ENCODE results near the gene SLC29A2. TPM values are rescaled to one million over a fixed set of nuclear protein-coding genes. Genes with fewer than 3 reads are reported as not detected.

SLC29A2 gene
- total and polyA plus RNA-seq, 2 of the 8 experiments (the other 6 are each of a cell fraction or from before 2014, with no cell fraction given), result 29.3 to 31.6 TPM

DNA sequence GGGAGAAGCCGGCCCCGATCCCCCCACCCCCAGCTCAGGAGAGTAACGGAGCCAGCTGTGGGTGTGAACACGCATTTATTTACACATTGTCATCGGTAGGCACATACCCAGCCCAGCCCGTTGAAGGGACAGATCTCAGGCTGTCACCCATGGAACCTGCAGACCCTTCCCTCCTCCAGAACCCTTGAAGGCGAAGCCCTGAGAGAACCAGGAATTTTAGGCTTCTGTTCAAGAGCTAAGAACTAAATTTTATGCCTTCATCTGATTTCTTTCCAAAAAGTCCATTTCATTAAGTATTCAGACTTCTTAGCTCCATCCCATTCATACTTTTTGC is 26.3 kb downstream of the SLC29A2 start:
- H3K9me3 ChIP-seq (ENCODE audit: insufficient read depth in 2 of 2, low read depth in 1 of 2, low read length in 1 of 2), result no peaks in the 10 kb centered on the region
- H3K9ac ChIP-seq (replicated peaks in 1 of 4; ENCODE audit: extremely low read depth in 1 of 4, low read depth in 3 of 4, low read length in 3 of 4), result peak overlapping the region in 1 of 4 experiments; percentile 25; a peak in 1 of 7 replicates
- H3K36me3 ChIP-seq (ENCODE audit: control insufficient read depth in 2 of 4, insufficient read depth in 4 of 4, low read length in 3 of 4), result peaks cover 6 to 12% (median 9%) of the 10 kb centered on the region in 4 experiments; a peak in 4 of 8 replicates
- H3K27me3 ChIP-seq (replicated peaks in 1 of 4; ENCODE audit: control insufficient read depth in 3 of 4, extremely low read depth in 1 of 4, insufficient read depth in 3 of 4, low read length in 3 of 4), result peaks cover 0 to 2% (median 0%) of the 10 kb centered on the region in 4 experiments; a peak in 3 of 7 replicates
- ChIA-PET POLR2A (ENCODE audit: partially characterized antibody) (interaction anchor here (0.9 to 28.7 kb wide), 10 partner anchors 13 to 63 kb away, joined by 3 to 487 read pairs (median 8); partner anchors contain the start of genes CD248, RIN1, SLC29A2 and YIF1A), CTCF (ENCODE audit: partially characterized antibody) (interaction anchor here (1.0 to 3.9 kb wide), 9 partner anchors 10 to 85 kb away, joined by 3 to 27 read pairs (median 10); partner anchors contain the start of genes RIN1 and SLC29A2)
- WGBS, 2 experiments (ENCODE audit: extremely low coverage in 1 of 2, insufficient coverage in 1 of 2, insufficient read length in 1 of 2, insufficient replicate concordance in 2 of 2, low coverage in 1 of 2, low lambda C conversion rate in 2 of 2, missing lambda C conversion rate in 1 of 2), result 25% methylated on average over 7 of the region's 7 CpGs; no CpG with 5 or more reads in 1 of the 2 experiments
- H3K4me1 ChIP-seq (replicated peaks in 1 of 4; ENCODE audit: control insufficient read depth in 3 of 4, insufficient read depth in 4 of 4, low read length in 3 of 4), result peaks cover 0 to 15% (median 9%) of the 10 kb centered on the region in 4 experiments; a peak in 6 of 7 replicates
- no peak overlapping the region for H4K5ac ChIP-seq (ENCODE audit: insufficient read length, low read depth, low read length)
- no peak overlapping the region for H2BK20ac ChIP-seq (ENCODE audit: low read length)
- H2BK120ac ChIP-seq (replicated peaks; ENCODE audit: low read depth, low read length), result no peak overlapping the region
- H2BK12ac ChIP-seq (ENCODE audit: low read depth, low read length), result no peak overlapping the region
- peaks cover 3 to 8% of the 10 kb centered on the region in 2 experiments for H4K20me1 ChIP-seq (replicated peaks in 1 of 2; ENCODE audit: control insufficient read depth in 1 of 2, insufficient read depth in 2 of 2, low read length in 2 of 2)
- no peak overlapping the region for H2AK5ac ChIP-seq (ENCODE audit: low read depth, low read length)
- peak overlapping the region; percentile 34 for H3K56ac ChIP-seq (replicated peaks; ENCODE audit: insufficient read length, low read depth, low read length)
- no peak overlapping the region for H3K14ac ChIP-seq (ENCODE audit: insufficient read length)
- no peak overlapping the region for H2BK5ac ChIP-seq (ENCODE audit: low read depth, low read length)
- H3K4me2 ChIP-seq (ENCODE audit: insufficient read depth in 1 of 2, low read depth in 2 of 2, low read length in 2 of 2), result peak overlapping the region; percentile 88 to 93
- H4K8ac ChIP-seq (ENCODE audit: extremely low read depth, insufficient read depth, low read length), result no peak overlapping the region
- H3K4me3 ChIP-seq (ENCODE audit: extremely low read depth in 1 of 4, insufficient read depth in 2 of 4, low read depth in 3 of 4, low read length in 4 of 4), result peak overlapping the region; percentile 72 to 100 (median 92); a peak in 6 of 8 replicates
- DNase-seq (ENCODE audit: low read depth in 1 of 2, low spot score in 2 of 2) (no peak), FAIRE-seq (no peak)
- H3K79me2 ChIP-seq (ENCODE audit: control insufficient read depth in 1 of 2, insufficient read depth in 2 of 2, low read length in 2 of 2), result peaks cover 0 to 14% of the 10 kb centered on the region in 2 experiments; a peak in 2 of 4 replicates
- H3K23ac ChIP-seq (ENCODE audit: insufficient read length), result no peak overlapping the region
- no peak overlapping the region for H3K4ac ChIP-seq (replicated peaks; ENCODE audit: insufficient read length, low read depth, low read length)
- H2AFZ ChIP-seq (ENCODE audit: low read length), result no peak overlapping the region
- no peak overlapping the region for H4K91ac ChIP-seq (replicated peaks; ENCODE audit: insufficient read length, low read length)
- no peak overlapping the region for H3K27ac ChIP-seq (ENCODE audit: low read depth, low read length)
- no peak overlapping the region for H3K18ac ChIP-seq (ENCODE audit: extremely low read depth, low read length)
- H2BK15ac ChIP-seq (ENCODE audit: low read length), result no peak overlapping the region
- H3K79me1 ChIP-seq (ENCODE audit: low read depth, low read length), result peaks cover 3% of the 10 kb centered on the region
- peaks cover 21% of the 10 kb centered on the region for H3K23me2 ChIP-seq (ENCODE audit: low read depth, low read length)
- TF ChIP-seq RAD21 (IDR thresholded peaks at IDR 0.05 in 1 of 2, conservative IDR thresholded peaks at IDR 0.05 in 1 of 2; ENCODE audit: low read depth in 2 of 2, low read length in 2 of 2), result no peak
- no peak for TF ChIP-seq EGR1 (IDR thresholded peaks at IDR 0.05; ENCODE audit: borderline replicate concordance, low read depth, low read length)
- TF ChIP-seq RXRA (IDR thresholded peaks at IDR 0.05; ENCODE audit: insufficient read depth, low read depth, low read length), result no peak
- no peak for TF ChIP-seq BRCA1 (IDR thresholded peaks at IDR 0.05; ENCODE audit: low read depth, low read length)
- no peak for TF ChIP-seq HDAC2 (IDR thresholded peaks at IDR 0.05; ENCODE audit: borderline replicate concordance in 1 of 2, low read depth in 2 of 2, low read length in 2 of 2)
- TF ChIP-seq GABPA (IDR thresholded peaks at IDR 0.05; ENCODE audit: borderline replicate concordance, insufficient read depth, low read length), result no peak
- no peak for TF ChIP-seq TBP (IDR thresholded peaks at IDR 0.05; ENCODE audit: low read depth, low read length)
- TF ChIP-seq SIN3A (conservative IDR thresholded peaks at IDR 0.05 in 1 of 2, IDR thresholded peaks at IDR 0.05 in 1 of 2; ENCODE audit: low read depth in 1 of 2, low read length in 2 of 2), result no peak
- TF ChIP-seq POU5F1 (IDR thresholded peaks at IDR 0.05; ENCODE audit: low read depth, low read length), result no peak
- TF ChIP-seq SIX5 (IDR thresholded peaks at IDR 0.05; ENCODE audit: low read depth, low read length), result no peak
- TF ChIP-seq SAP30 (IDR thresholded peaks at IDR 0.05; ENCODE audit: insufficient read depth, insufficient replicate concordance, low read length), result no peak
- TF ChIP-seq BACH1 (IDR thresholded peaks at IDR 0.05; ENCODE audit: low read length), result no peak
- no peak for TF ChIP-seq CEBPB (IDR thresholded peaks at IDR 0.05; ENCODE audit: low read depth, low read length)
